Keratinocyte (primary cell): ENCODE measurements around the gene PIPOX.

Source experiments
- EZH2 ChIP-seq: IDR thresholded peaks from one replicate; pipeline ENCODE4 v1.6.1; 2012; ENCODE audit warnings: inconsistent platforms, mild to moderate bottlenecking, low read length, moderate library complexity
- TF ChIP-seq, protein P1 (sequence below), 3 experiments: IDR thresholded peaks in 1 of 3; conservative IDR thresholded peaks in 1 of 3; optimal IDR thresholded peaks in 1 of 3; 2 replicates in 2 of 3; 3 replicates in 1 of 3; pipeline versions ENCODE3 to v1.5.1; 2011; ENCODE audit warnings: low read length in 3 of 3, mild to moderate bottlenecking in 3 of 3, moderate library complexity in 2 of 3, control low read depth in 1 of 3, inconsistent platforms in 1 of 3; ENCODE audit not compliant: insufficient read depth in 2 of 3; ENCODE audit errors: extremely low read depth in 1 of 3

DNA sequence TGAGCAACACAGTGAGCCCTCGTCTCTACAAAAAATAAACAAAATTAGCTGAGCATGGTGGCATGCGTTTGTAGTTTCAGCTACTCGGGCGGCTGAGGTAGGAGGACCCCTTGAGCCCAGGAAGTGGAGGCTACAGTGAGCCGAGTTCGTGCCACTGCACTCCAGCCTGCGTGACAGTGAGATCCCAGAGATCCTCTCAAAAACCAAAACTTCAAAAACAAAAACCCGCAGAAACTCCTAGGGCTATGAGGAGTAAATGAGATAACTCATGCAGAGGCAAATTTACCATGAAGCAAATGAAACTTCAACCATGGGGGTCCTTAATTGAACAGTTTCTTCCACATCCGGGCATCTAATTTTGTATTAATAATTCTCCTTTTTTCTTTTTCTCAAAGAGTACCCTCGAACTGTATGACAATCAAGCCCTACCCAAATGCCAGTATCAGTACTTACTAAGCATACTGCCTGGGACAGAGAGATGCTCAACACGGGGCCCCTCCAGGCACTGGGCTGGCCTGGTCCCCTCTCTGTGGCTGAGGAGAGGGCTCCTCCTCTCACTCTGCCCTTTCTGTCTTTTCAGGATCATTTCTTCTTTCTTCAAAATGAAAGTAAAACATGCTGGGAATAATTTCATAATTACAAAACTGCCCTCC is 789 bp upstream of the PIPOX start:
- TF ChIP-seq, protein P1, sequence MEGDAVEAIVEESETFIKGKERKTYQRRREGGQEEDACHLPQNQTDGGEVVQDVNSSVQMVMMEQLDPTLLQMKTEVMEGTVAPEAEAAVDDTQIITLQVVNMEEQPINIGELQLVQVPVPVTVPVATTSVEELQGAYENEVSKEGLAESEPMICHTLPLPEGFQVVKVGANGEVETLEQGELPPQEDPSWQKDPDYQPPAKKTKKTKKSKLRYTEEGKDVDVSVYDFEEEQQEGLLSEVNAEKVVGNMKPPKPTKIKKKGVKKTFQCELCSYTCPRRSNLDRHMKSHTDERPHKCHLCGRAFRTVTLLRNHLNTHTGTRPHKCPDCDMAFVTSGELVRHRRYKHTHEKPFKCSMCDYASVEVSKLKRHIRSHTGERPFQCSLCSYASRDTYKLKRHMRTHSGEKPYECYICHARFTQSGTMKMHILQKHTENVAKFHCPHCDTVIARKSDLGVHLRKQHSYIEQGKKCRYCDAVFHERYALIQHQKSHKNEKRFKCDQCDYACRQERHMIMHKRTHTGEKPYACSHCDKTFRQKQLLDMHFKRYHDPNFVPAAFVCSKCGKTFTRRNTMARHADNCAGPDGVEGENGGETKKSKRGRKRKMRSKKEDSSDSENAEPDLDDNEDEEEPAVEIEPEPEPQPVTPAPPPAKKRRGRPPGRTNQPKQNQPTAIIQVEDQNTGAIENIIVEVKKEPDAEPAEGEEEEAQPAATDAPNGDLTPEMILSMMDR (optimal IDR thresholded peaks at IDR 0.05 in 1 of 3, IDR thresholded peaks at IDR 0.05 in 1 of 3, conservative IDR thresholded peaks at IDR 0.05 in 1 of 3; ENCODE audit: extremely low read depth in 1 of 3, insufficient read depth in 2 of 3, low read length in 3 of 3) = no peak
- TF ChIP-seq EZH2 = no peak
